ENCODE results near the gene VILL. TPM values are rescaled to one million over a fixed set of nuclear protein-coding genes. Genes with fewer than 3 reads are reported as not detected.

The VILL gene
- total RNA-seq, 2 donors from 2014 or later, result 21.6 to 30.1 TPM

DNA sequence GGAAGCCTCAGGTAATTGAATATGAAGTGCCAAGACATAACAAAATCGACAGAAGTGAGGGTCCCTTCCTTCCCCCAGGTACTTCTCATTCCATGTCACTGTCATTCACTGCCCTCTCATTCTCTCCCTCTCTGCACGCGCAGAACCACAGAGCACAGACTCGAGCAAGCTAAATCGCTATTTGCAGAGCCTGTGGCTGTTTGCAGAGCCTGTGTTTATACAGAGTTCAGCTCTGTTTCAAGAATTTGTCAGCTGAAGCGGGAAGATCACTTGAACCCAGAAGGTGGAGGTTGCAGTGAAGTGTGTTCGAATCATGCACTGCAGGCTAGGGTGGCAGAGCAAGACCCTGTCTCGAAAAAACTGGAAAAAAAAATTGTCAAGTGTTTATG, 2.5 kb downstream of the VILL start:
- peaks cover 44% of the 10 kb centered on the region for H3K4me1 Mint-ChIP-seq
- H3K27ac Mint-ChIP-seq, result peak overlapping the region; percentile 96
- DNase-seq, result no peak
- H3K36me3 Mint-ChIP-seq (ENCODE audit: low read depth), result peaks cover 2% of the 10 kb centered on the region
- ATAC-seq, result no peak
- peak overlapping the region; percentile 93 for H3K4me3 Mint-ChIP-seq
- no peaks in the 10 kb centered on the region for H3K27me3 Mint-ChIP-seq
- no peaks in the 10 kb centered on the region for H3K9me3 ChIP-seq (ENCODE audit: control insufficient read depth, low read length, poor library complexity, severe bottlenecking)

DNA sequence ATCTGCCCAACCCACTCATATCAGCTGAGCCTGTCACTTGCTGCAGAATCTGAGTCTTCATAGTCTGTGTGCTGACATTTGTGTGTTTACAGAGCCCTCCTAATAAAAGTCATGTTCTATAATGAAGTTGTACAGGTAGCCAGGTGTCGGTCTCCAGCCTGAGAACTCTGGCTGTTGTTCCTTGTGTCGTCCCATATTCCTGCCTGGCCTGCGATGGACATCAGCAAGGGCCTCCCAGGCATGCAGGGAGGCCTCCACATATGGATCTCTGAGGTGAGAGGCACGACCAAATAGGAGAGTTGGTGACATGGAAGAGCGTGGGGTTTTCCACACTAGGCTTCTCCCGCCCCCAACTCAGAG, 2.9 kb downstream of the VILL start:
- H3K36me3 Mint-ChIP-seq (ENCODE audit: low read depth), result peaks cover 2% of the 10 kb centered on the region
- DNase-seq (no peak), ATAC-seq (no peak)
- H3K27ac Mint-ChIP-seq, result peak overlapping the region; percentile 96
- peaks cover 47% of the 10 kb centered on the region for H3K4me1 Mint-ChIP-seq
- H3K27me3 Mint-ChIP-seq, result no peaks in the 10 kb centered on the region
- no peaks in the 10 kb centered on the region for H3K9me3 ChIP-seq (ENCODE audit: control insufficient read depth, low read length, poor library complexity, severe bottlenecking)
- peak overlapping the region; percentile 93 for H3K4me3 Mint-ChIP-seq

DNA sequence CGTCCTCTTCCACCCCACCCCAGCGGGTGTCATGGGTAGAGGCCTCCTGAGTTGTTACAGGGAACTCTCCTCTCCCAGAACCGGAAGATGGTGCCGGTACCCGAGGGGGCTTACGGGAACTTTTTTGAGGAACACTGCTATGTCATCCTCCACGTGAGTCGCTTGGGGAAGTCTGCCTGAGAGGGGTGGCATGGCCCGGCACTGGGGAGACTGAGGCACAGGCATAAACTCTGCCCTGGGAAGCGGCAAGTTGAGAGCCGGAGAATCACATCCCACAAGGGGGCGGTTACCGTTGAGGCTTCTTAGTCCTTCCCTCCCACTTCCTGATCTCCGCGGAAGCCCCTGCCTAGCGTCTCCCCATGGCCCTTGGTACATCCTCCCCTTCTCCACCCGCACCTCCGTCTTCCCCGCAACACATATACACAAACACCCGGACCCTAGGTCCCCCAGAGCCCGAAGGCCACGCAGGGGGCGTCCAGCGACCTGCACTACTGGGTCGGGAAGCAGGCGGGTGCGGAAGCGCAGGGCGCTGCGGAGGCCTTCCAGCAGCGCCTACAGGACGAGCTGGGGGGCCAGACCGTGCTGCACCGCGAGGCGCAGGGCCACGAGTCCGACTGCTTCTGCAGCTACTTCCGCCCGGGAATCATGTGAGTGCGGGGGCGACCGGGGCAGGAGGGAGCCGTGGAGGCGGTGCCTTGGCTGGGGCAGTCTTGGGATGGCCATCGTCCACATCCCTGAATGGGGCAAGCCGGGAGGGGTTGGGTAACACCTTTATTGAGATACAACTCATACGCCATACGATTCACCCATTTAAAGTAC, 3.4 kb downstream of the VILL start:
- DNase-seq, result peak in 2 of 3 donors; percentile 39 to 41
- Mint-ChIP-seq H3K4me1 (peaks cover 48% of the 10 kb centered on the region), H3K27ac (peak overlapping the region; percentile 96), H3K36me3 (ENCODE audit: low read depth) (peaks cover 2% of the 10 kb centered on the region), H3K4me3 (peak overlapping the region; percentile 93), H3K27me3 (no peaks in the 10 kb centered on the region)
- H3K9me3 ChIP-seq (ENCODE audit: control insufficient read depth, low read length, poor library complexity, severe bottlenecking), result no peaks in the 10 kb centered on the region
- peak; percentile 52 for ATAC-seq

DNA sequence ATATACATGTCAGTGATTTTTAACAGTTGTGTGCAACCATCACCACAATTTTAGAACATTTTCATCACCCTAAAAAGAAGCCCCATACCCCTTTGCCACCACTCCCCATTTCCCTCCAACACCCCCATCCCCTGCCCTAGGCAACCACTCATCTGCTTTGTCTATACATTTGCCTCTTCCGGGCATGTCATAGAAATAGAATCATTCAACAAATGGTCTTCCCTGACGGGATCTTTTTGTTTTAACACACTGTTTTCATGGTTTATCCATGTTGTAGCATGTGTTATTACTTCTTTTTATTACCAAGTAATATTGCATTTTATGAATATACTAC, 4.0 kb downstream of the VILL start:
- H3K27ac Mint-ChIP-seq, result peak overlapping the region; percentile 96
- peak overlapping the region; percentile 93 for H3K4me3 Mint-ChIP-seq
- ATAC-seq (no peak), DNase-seq (no peak)
- H3K4me1 Mint-ChIP-seq, result peaks cover 49% of the 10 kb centered on the region
- no peaks in the 10 kb centered on the region for H3K9me3 ChIP-seq (ENCODE audit: control insufficient read depth, low read length, poor library complexity, severe bottlenecking)
- peaks cover 2% of the 10 kb centered on the region for H3K36me3 Mint-ChIP-seq (ENCODE audit: low read depth)
- H3K27me3 Mint-ChIP-seq, result no peaks in the 10 kb centered on the region

DNA sequence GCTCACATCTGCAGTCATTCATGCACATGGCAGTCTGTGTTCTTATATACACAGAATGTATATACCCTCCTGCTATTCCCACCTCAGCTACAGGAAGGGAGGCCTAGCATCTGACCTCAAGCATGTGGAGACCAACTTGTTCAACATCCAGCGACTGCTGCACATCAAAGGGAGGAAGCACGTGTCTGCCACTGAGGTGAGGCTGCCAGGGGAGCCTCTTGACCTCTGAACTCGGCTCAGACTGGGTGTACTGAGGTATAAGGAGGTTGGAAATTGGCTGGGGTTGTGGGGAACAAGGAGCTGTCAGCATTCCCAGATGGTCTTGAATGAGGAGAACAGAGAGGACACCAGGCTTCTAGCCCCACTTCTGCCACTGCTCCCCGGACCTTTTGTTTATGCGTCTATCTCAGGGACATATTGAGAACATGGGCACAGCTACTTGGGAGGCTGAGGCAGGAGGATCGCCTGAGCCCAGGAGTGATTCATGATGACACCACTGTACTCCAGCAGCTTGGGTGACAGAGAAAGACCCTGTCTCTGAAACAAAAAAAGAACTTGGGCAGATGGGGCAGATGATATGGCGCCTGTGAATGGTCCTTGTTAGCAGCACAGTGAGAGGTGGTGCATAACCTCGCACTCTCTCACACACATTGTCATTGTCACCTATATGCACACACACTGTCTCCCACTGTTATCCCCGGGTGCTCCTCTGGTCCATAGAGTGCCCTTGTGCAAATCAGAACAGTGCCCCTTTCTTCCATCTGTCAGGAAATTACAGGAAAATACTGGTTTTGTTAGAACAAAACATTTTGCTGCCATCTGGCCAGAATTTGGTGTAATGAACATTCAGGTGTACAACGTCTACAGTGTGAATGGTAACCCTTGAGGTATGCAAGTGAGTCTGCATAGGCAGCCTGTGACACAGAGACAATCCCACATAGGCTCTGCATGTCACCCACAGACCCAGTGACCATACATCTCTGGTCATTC, 5.4 kb downstream of the VILL start:
- H3K36me3 Mint-ChIP-seq (ENCODE audit: low read depth), result peaks cover 2% of the 10 kb centered on the region
- H3K9me3 ChIP-seq (ENCODE audit: control insufficient read depth, low read length, poor library complexity, severe bottlenecking), result no peaks in the 10 kb centered on the region
- peaks cover 53% of the 10 kb centered on the region for H3K4me1 Mint-ChIP-seq
- H3K27ac Mint-ChIP-seq, result peak overlapping the region; percentile 96
- DNase-seq (no peak), ATAC-seq (no peak)
- no peaks in the 10 kb centered on the region for H3K27me3 Mint-ChIP-seq
- peak overlapping the region; percentile 93 for H3K4me3 Mint-ChIP-seq

DNA sequence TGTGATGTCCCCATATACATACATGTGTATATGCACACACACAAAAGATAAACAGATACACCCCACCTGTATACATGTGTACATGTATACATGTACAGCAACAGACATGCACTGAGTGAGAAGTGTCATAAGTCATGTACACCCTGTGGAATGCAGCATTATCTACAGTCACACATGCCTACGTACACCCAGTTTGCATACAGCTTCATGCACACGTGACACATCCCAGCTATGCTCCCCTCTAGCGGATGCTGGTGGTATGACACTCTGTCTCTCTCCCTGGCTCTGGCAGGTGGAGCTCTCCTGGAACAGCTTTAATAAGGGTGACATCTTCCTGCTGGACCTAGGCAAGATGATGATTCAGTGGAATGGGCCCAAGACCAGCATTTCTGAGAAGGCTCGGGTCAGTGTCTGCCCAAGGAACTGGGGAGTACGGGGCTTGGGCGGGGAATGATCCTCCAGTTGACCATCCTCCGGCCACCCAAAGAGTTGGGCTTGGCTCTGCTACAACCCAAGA, 6.3 kb downstream of the VILL start:
- DNase-seq (peak; percentile 56 to 79 (median 66)), ATAC-seq (peak; percentile 70)
- H3K9me3 ChIP-seq (ENCODE audit: control insufficient read depth, low read length, poor library complexity, severe bottlenecking), result no peaks in the 10 kb centered on the region
- Mint-ChIP-seq H3K36me3 (ENCODE audit: low read depth) (peaks cover 2% of the 10 kb centered on the region), H3K27ac (peak overlapping the region; percentile 96), H3K27me3 (no peaks in the 10 kb centered on the region), H3K4me1 (peaks cover 53% of the 10 kb centered on the region), H3K4me3 (peak overlapping the region; percentile 72)

DNA sequence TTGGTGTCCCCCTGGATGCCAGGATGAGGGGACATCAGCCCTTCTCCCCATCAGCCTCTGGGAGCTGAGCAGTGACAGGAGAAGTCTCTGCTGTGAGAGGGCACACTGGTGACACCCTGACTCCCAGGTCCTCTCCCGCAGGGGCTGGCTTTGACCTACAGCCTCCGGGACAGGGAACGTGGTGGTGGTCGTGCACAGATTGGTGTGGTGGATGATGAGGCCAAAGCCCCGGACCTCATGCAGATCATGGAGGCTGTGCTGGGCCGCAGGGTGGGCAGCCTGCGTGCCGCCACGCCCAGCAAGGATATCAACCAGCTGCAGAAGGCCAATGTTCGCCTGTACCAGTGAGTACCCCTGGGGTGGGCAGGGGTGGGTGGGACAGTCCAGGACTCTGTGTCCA, 6.8 kb downstream of the VILL start:
- Mint-ChIP-seq H3K4me3 (no peak overlapping the region), H3K36me3 (ENCODE audit: low read depth) (peaks cover 2% of the 10 kb centered on the region), H3K4me1 (peaks cover 51% of the 10 kb centered on the region), H3K27me3 (no peaks in the 10 kb centered on the region), H3K27ac (peak overlapping the region; percentile 96)
- ATAC-seq (no peak), DNase-seq (no peak)
- no peaks in the 10 kb centered on the region for H3K9me3 ChIP-seq (ENCODE audit: control insufficient read depth, low read length, poor library complexity, severe bottlenecking)

DNA sequence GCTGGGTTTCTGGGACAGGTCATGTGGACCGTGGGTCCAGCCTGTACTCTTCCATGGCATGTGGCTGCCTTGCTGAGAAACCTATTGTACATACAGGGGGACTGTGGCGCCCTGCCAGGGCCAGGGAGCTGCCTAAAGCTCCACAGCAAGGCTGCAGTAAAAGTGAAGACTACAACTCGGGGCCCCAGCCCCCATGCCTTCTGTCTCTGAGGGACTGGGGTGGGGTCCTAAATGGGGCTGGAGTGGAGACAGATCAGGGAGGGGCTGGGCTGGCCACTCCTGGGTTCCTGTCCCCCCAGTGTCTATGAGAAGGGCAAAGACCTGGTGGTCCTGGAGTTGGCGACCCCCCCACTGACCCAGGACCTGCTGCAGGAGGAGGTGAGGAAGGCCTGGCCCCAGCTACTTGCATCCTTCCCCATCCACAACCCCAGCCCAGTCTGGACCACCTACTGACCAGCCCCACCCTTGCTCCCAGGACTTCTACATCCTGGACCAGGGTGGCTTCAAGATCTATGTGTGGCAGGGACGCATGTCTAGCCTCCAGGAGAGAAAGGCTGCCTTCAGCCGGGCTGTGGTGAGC, 7.3 kb downstream of the VILL start:
- DNase-seq, result no peak
- Mint-ChIP-seq H3K27ac (peak overlapping the region; percentile 92), H3K4me1 (peaks cover 50% of the 10 kb centered on the region), H3K36me3 (ENCODE audit: low read depth) (peaks cover 2% of the 10 kb centered on the region), H3K27me3 (no peaks in the 10 kb centered on the region), H3K4me3 (peak overlapping the region; percentile 77)
- no peak for ATAC-seq
- no peaks in the 10 kb centered on the region for H3K9me3 ChIP-seq (ENCODE audit: control insufficient read depth, low read length, poor library complexity, severe bottlenecking)

DNA sequence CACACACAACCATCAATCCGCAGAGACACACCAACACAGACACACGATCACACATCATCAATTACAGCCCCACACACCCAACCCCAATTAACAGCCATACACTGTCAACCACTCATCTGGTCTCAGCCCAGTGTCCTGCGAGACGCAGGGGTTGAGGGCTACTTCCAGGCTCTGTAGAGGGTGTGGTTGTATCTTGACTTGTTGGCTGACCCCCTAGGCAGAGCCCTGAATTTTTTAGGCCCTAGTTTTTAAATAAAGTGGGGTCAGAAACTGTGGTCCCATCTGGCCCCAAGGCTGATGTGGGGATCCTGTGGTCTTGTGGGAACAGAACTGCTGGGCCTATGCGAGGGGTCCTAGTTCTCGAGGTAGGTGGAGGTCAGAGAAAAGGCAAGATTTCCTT, 9.2 kb downstream of the VILL start:
- H3K36me3 Mint-ChIP-seq (ENCODE audit: low read depth), result peaks cover 2% of the 10 kb centered on the region
- H3K27me3 Mint-ChIP-seq, result no peaks in the 10 kb centered on the region
- ATAC-seq (no peak), DNase-seq (no peak)
- H3K4me1 Mint-ChIP-seq, result peaks cover 50% of the 10 kb centered on the region
- H3K27ac Mint-ChIP-seq, result peak overlapping the region; percentile 92
- no peaks in the 10 kb centered on the region for H3K9me3 ChIP-seq (ENCODE audit: control insufficient read depth, low read length, poor library complexity, severe bottlenecking)
- H3K4me3 Mint-ChIP-seq, result peak overlapping the region; percentile 57

DNA sequence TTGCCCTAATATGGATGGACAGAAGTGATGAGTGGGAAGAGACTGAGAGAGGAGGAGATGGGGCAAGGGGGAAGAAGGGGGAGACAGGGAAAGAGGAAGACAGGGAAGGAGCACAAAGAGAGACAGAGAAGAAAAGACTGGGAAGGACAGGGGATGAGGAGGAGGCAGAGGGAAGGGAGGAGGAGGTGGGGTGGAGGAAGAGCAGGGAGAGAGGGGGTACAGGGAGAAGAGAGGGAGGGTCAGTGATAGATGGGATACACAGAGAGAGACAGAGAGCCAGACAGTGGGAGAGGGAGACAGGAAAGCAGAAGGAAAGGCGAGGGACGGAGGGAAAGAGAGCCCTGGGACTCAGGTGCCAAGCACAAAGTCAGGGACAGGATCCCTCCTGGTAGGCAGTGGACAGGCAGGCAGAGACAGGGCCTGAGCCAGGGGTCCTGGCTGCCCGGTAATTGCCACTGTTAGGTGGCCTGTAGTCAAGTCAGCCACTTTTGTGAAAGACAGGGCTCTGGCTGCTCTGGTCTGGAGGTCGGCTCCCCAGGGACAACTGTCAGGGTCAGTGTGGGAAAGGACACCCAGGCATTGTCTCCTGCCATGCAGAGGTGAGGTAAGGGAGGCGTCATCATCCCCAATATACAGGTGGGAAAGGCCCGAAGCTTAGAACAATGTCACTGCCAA, 9.8 kb downstream of the VILL start:
- DNase-seq, result no peak
- Mint-ChIP-seq H3K4me3 (peak overlapping the region; percentile 57), H3K36me3 (ENCODE audit: low read depth) (peaks cover 2% of the 10 kb centered on the region), H3K4me1 (peaks cover 47% of the 10 kb centered on the region), H3K27me3 (no peaks in the 10 kb centered on the region), H3K27ac (peak overlapping the region; percentile 92)
- no peak for ATAC-seq
- no peaks in the 10 kb centered on the region for H3K9me3 ChIP-seq (ENCODE audit: control insufficient read depth, low read length, poor library complexity, severe bottlenecking)

DNA sequence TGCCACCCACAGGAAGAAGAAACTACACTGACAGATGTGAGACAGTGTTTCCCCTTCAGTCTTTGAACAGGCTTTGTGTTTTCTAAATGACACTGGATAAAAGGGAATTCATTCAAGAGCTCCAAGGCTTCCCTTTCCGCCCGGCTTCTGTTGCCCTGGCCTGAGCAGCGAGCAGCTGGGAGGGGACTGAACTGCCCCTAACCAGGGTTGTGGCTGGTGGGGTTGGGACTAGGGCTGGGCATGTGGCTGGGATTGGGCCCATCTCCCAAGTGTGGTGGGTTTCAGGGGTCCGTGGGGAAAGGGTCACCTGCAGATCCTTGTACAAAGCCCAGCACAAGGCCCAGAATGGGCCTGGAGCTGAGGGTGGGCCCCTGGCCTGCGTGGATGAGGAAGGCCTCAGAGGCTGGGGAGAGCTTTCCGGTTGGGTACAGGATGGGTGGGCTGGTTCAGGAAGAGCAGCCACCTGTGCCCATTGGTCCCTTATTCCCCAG, 10.4 kb downstream of the VILL start:
- peaks cover 40% of the 10 kb centered on the region for H3K4me1 Mint-ChIP-seq
- H3K27ac Mint-ChIP-seq, result peak overlapping the region; percentile 92
- H3K27me3 Mint-ChIP-seq, result no peaks in the 10 kb centered on the region
- peaks cover 2% of the 10 kb centered on the region for H3K36me3 Mint-ChIP-seq (ENCODE audit: low read depth)
- ATAC-seq (no peak), DNase-seq (no peak)
- no peaks in the 10 kb centered on the region for H3K9me3 ChIP-seq (ENCODE audit: control insufficient read depth, low read length, poor library complexity, severe bottlenecking)
- no peak overlapping the region for H3K4me3 Mint-ChIP-seq

DNA sequence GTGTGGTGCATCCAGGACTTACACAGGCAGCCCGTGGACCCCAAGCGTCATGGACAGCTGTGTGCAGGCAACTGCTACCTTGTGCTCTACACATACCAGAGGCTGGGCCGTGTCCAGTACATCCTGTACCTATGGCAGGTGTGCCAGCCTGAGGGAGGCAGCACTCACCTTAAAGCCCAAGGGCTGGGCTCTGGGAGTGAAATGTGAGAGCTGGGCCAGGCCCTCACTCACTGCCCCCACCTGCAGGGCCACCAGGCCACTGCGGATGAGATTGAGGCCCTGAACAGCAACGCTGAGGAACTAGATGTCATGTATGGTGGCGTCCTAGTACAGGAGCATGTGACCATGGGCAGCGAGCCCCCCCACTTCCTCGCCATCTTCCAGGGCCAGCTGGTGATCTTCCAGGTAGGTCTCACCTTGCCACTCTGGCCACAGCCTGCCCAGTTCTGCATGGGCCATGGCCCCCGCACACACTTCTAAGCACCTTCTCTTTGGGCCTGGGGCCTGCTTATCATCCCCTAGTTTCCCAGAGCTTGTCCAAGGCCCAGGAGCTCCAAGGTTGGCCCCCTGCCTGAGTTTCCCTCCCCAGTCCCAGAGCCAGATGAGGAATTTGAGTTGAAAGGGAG, 11.0 kb downstream of the VILL start:
- Mint-ChIP-seq H3K27ac (no peak overlapping the region), H3K4me1 (peaks cover 35% of the 10 kb centered on the region), H3K36me3 (ENCODE audit: low read depth) (peaks cover 2% of the 10 kb centered on the region), H3K4me3 (no peak overlapping the region), H3K27me3 (no peaks in the 10 kb centered on the region)
- no peak for DNase-seq
- no peak for ATAC-seq
- H3K9me3 ChIP-seq (ENCODE audit: control insufficient read depth, low read length, poor library complexity, severe bottlenecking), result no peaks in the 10 kb centered on the region

All from T-helper 17 cell (primary cell).